ENCODE results near the gene STUM.

The STUM gene

DNA sequence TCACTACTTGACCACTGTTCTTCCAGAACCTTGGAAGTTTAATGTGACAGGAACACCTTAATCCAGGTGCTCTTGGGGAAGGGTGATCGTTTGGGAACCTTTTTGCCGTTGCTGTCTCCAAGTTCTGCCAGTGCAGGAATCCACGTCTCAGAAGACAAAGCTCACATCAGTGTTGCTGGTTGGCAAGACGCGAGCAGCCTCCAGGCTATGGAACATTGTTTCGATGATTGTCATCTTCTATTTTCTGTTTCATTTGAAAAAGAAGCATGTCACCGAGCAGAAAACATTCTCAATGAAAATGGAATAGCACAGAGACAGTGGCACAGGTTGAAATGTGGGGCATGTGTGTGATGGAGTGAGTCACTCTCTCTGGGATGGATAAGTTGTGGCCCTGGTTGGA lies 11.7 kb downstream of the STUM start:
- Histone ChIP-seq H3K36me3 (replicated peaks; ENCODE audit: low read depth, low read length) (no peaks in the 10 kb centered on the region), H4K20me1 (ENCODE audit: insufficient read depth, low read length) (no peaks in the 10 kb centered on the region), H3K9me3 (ENCODE audit: insufficient read depth, low read length) (no peaks in the 10 kb centered on the region), H3K27ac (ENCODE audit: low read length) (no peak overlapping the region), H2AFZ (ENCODE audit: low read depth, low read length) (no peak overlapping the region), H3K27me3 (ENCODE audit: low read depth, low read length) (peaks cover 16% of the 10 kb centered on the region), H3K4me3 (ENCODE audit: low read length) (no peak overlapping the region), H3K4me2 (ENCODE audit: low read length) (no peak overlapping the region), H3K9ac (ENCODE audit: low read length) (no peak overlapping the region), H3K79me2 (ENCODE audit: low read length) (no peaks in the 10 kb centered on the region), H3K4me1 (ENCODE audit: low read length) (no peaks in the 10 kb centered on the region)
- no peak for TF ChIP-seq EZH2phosphoT487 (IDR thresholded peaks at IDR 0.05; ENCODE audit: low read depth)
- TF ChIP-seq, protein P1, sequence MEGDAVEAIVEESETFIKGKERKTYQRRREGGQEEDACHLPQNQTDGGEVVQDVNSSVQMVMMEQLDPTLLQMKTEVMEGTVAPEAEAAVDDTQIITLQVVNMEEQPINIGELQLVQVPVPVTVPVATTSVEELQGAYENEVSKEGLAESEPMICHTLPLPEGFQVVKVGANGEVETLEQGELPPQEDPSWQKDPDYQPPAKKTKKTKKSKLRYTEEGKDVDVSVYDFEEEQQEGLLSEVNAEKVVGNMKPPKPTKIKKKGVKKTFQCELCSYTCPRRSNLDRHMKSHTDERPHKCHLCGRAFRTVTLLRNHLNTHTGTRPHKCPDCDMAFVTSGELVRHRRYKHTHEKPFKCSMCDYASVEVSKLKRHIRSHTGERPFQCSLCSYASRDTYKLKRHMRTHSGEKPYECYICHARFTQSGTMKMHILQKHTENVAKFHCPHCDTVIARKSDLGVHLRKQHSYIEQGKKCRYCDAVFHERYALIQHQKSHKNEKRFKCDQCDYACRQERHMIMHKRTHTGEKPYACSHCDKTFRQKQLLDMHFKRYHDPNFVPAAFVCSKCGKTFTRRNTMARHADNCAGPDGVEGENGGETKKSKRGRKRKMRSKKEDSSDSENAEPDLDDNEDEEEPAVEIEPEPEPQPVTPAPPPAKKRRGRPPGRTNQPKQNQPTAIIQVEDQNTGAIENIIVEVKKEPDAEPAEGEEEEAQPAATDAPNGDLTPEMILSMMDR (IDR thresholded peaks at IDR 0.05; ENCODE audit: low read depth, low read length) = no peak

DNA sequence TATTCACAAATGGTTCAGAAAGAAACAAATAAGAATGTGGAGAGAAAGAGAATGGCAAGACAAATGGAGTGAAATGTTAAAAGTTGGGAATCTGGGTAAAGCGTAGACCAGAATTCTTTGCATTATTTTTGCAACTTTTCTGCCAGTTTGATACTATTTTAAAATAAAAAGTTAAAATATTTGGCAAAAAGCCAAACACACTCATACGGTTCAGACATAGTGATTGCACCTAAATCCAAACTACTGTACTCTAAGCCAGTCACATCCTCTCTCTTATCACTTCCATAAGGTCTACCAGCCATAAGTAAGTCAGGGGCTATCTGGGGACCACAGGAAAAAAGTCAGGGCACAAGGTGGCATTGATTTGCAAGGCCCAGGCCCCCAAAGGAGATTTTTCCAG lies 14.4 kb downstream of the STUM start:
- Histone ChIP-seq H2AFZ (ENCODE audit: low read depth, low read length) (no peak overlapping the region), H3K9me3 (ENCODE audit: insufficient read depth, low read length) (no peaks in the 10 kb centered on the region), H3K4me3 (ENCODE audit: low read length) (no peak overlapping the region), H3K4me2 (ENCODE audit: low read length) (no peak overlapping the region), H3K27me3 (ENCODE audit: low read depth, low read length) (peaks cover 29% of the 10 kb centered on the region), H4K20me1 (ENCODE audit: insufficient read depth, low read length) (no peaks in the 10 kb centered on the region), H3K79me2 (ENCODE audit: low read length) (no peaks in the 10 kb centered on the region), H3K27ac (ENCODE audit: low read length) (no peak overlapping the region), H3K9ac (ENCODE audit: low read length) (no peak overlapping the region), H3K4me1 (ENCODE audit: low read length) (no peaks in the 10 kb centered on the region), H3K36me3 (replicated peaks; ENCODE audit: low read depth, low read length) (no peaks in the 10 kb centered on the region)
- TF ChIP-seq, protein P1 (IDR thresholded peaks at IDR 0.05; ENCODE audit: low read depth, low read length) = no peak
- no peak for TF ChIP-seq EZH2phosphoT487 (IDR thresholded peaks at IDR 0.05; ENCODE audit: low read depth)

DNA sequence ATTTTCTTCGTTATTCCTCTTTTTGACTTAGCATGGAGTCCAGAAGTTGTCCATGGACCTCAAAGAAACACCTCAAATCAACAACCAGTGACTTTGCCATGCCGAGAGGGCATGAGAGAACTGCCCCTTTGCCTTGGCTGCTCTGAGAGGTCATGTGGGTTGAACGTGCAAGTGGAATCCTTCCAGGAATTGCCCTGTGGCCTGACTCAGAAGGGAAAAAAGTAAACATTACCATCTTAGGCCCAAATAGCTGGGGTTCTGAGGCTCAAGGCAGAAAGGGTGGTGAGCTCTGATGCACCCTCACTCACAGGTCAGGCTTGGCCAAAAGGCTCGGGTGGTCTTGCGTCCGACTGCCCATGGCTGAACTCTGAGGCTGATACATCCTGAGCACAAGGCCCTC lies 15.1 kb downstream of the STUM start:
- Histone ChIP-seq H3K27me3 (ENCODE audit: low read depth, low read length) (peaks cover 29% of the 10 kb centered on the region), H3K36me3 (replicated peaks; ENCODE audit: low read depth, low read length) (no peaks in the 10 kb centered on the region), H3K27ac (ENCODE audit: low read length) (no peak overlapping the region), H3K79me2 (ENCODE audit: low read length) (no peaks in the 10 kb centered on the region), H4K20me1 (ENCODE audit: insufficient read depth, low read length) (no peaks in the 10 kb centered on the region), H3K4me1 (ENCODE audit: low read length) (no peaks in the 10 kb centered on the region), H3K4me3 (ENCODE audit: low read length) (no peak overlapping the region), H3K9ac (ENCODE audit: low read length) (no peak overlapping the region), H3K4me2 (ENCODE audit: low read length) (no peak overlapping the region), H2AFZ (ENCODE audit: low read depth, low read length) (no peak overlapping the region), H3K9me3 (ENCODE audit: insufficient read depth, low read length) (no peaks in the 10 kb centered on the region)
- TF ChIP-seq, protein P1 (IDR thresholded peaks at IDR 0.05; ENCODE audit: low read depth, low read length) = no peak
- no peak for TF ChIP-seq EZH2phosphoT487 (IDR thresholded peaks at IDR 0.05; ENCODE audit: low read depth)

DNA sequence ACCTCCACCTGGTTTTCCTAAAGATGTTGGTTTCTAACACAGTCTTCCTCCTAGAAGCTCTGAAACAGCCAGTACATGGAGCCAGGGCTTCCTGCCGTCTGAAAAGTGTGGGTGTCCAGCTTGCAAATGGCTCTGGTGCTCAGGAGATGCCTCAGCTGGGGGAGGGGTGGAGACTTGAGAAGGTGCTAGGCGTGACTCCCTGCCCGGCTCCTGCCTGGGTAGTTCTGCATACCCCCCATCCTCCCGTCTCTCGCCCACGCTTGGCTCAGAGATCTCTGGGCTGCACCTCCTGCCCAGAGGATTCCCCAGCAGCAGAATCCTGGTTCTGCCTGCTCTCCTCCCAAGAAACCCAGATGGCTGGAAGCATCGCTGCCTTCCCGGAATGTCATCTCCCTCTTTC lies 16.9 kb downstream of the STUM start:
- Histone ChIP-seq H3K9me3 (ENCODE audit: insufficient read depth, low read length) (no peaks in the 10 kb centered on the region), H3K4me3 (ENCODE audit: low read length) (no peak overlapping the region), H2AFZ (ENCODE audit: low read depth, low read length) (no peak overlapping the region), H3K79me2 (ENCODE audit: low read length) (no peaks in the 10 kb centered on the region), H3K27me3 (ENCODE audit: low read depth, low read length) (peaks cover 27% of the 10 kb centered on the region), H3K36me3 (replicated peaks; ENCODE audit: low read depth, low read length) (no peaks in the 10 kb centered on the region), H4K20me1 (ENCODE audit: insufficient read depth, low read length) (no peaks in the 10 kb centered on the region), H3K4me2 (ENCODE audit: low read length) (no peak overlapping the region), H3K9ac (ENCODE audit: low read length) (no peak overlapping the region), H3K4me1 (ENCODE audit: low read length) (peaks cover 13% of the 10 kb centered on the region), H3K27ac (ENCODE audit: low read length) (no peak overlapping the region)
- TF ChIP-seq, protein P1 (IDR thresholded peaks at IDR 0.05; ENCODE audit: low read depth, low read length) = no peak

Data from OCI-LY3 (cell line).